GM06990 (cell line): ENCODE data around the gene NEK7.

Source experiments
- DNase-seq: peaks from one replicate; pipeline ENCODE4 v3.0.0-alpha.2; 2011; ENCODE audit not compliant: insufficient read length; ENCODE audit errors: extremely low read depth
- H3K27me3 ChIP-seq: replicated peaks from 2 replicates; pipeline ENCODE4 v1.6.0; 2011; ENCODE audit warnings: low read length; ENCODE audit not compliant: control insufficient read depth, insufficient read depth
- H3K36me3 ChIP-seq: 2 replicates; pipeline ENCODE4 v1.5.1; 2011; ENCODE audit warnings: low read length; ENCODE audit not compliant: control insufficient read depth, insufficient read depth
- H3K4me3 ChIP-seq: replicated peaks from 2 replicates; pipeline ENCODE4 v1.5.1; 2011; ENCODE audit warnings: low read depth, mild to moderate bottlenecking, control low read depth, low read length
- CTCF ChIP-seq: IDR thresholded peaks from 2 replicates; pipeline ENCODE4 v1.5.1; 2011; ENCODE audit warnings: low read length, control low read depth, mild to moderate bottlenecking, inconsistent platforms; ENCODE audit not compliant: insufficient read depth, poor library complexity, severe bottlenecking

Gene NEK7

GRCh38 chr1:198205016-198205684 lies 48.4 kb downstream of the NEK7 start:
- H3K27me3 ChIP-seq = no peaks in the 10 kb centered on the region
- no peaks in the 10 kb centered on the region for H3K36me3 ChIP-seq
- H3K4me3 ChIP-seq = no peak overlapping the region
- TF ChIP-seq CTCF = no peak
- DNase-seq = no peak

GRCh38 chr1:198206292-198206691 lies 49.5 kb downstream of the NEK7 start:
- TF ChIP-seq CTCF = no peak
- H3K27me3 ChIP-seq = no peaks in the 10 kb centered on the region
- DNase-seq = no peak

GRCh38 chr1:198211696-198212095 lies 54.9 kb downstream of the NEK7 start:
- no peak for TF ChIP-seq CTCF
- DNase-seq = no peak
- Histone ChIP-seq H3K27me3 (no peaks in the 10 kb centered on the region), H3K36me3 (no peaks in the 10 kb centered on the region; the same call in 1 of the 2 replicates), H3K4me3 (no peak overlapping the region)

More at GRCh38 chr1:198206292-198206691, 49.5 kb downstream of the NEK7 start:
- H3K4me3 ChIP-seq = no peak overlapping the region
- H3K36me3 ChIP-seq = no peaks in the 10 kb centered on the region

- TF ChIP-seq CTCF = no peak
- no peak for DNase-seq
- no peak overlapping the region for H3K4me3 ChIP-seq
- no peaks in the 10 kb centered on the region for H3K27me3 ChIP-seq
- H3K36me3 ChIP-seq = no peaks in the 10 kb centered on the region; the same call in 1 of the 2 replicates
These were observed 55.3 kb downstream of the NEK7 start for GRCh38 chr1:198212126-198212525.

- Histone ChIP-seq H3K27me3 (no peaks in the 10 kb centered on the region), H3K4me3 (no peak overlapping the region), H3K36me3 (no peaks in the 10 kb centered on the region; the same call in 1 of the 2 replicates)
- no peak for DNase-seq
- TF ChIP-seq CTCF = no peak
These were observed 55.9 kb downstream of the NEK7 start for GRCh38 chr1:198212675-198213074.
